Measurements from ENCODE around the gene KCND3. TPM values are rescaled to one million over a fixed set of nuclear protein-coding genes. Genes with fewer than 3 reads are reported as not detected.

Gene KCND3
- polyA plus RNA-seq, 1 donor from 2014 or later = 7.8 TPM

GRCh38 chr1:111855260-111855659 is 134.2 kb downstream of the KCND3 start:
- Histone ChIP-seq H3F3A (ENCODE audit: insufficient read depth, low read length, poor library complexity, severe bottlenecking) (no peaks in the 10 kb centered on the region), H3K4me3 (ENCODE audit: low read length) (no peak overlapping the region), H3K9me3 (ENCODE audit: low read length) (no peaks in the 10 kb centered on the region), H3K27ac (ENCODE audit: low read length) (no peak overlapping the region), H3K36me3 (ENCODE audit: insufficient read depth, low read length) (no peaks in the 10 kb centered on the region), H4K20me1 (ENCODE audit: insufficient read depth) (no peaks in the 10 kb centered on the region), H3K79me2 (replicated peaks; ENCODE audit: insufficient read depth, low read length) (no peaks in the 10 kb centered on the region), H3K27me3 (ENCODE audit: insufficient read depth, low read depth, low read length) (no peaks in the 10 kb centered on the region), H3K9ac (ENCODE audit: low read length) (no peak overlapping the region), H3K9me2 (ENCODE audit: insufficient read depth, low read length) (no peaks in the 10 kb centered on the region), H3K4me2 (ENCODE audit: low read length) (no peak overlapping the region), H2AFZ (ENCODE audit: low read depth, low read length) (no peak overlapping the region)
- no peak for TF ChIP-seq REST (IDR thresholded peaks at IDR 0.05; ENCODE audit: borderline replicate concordance)
- no peak for TF ChIP-seq RAD21 (conservative IDR thresholded peaks at IDR 0.05)
- no peak for TF ChIP-seq SMC3 (conservative IDR thresholded peaks at IDR 0.05; ENCODE audit: poor library complexity)
- TF ChIP-seq POLR2AphosphoS5 (IDR thresholded peaks at IDR 0.05) = no peak
- no peak for TF ChIP-seq EZH2 (IDR thresholded peaks at IDR 0.05; ENCODE audit: borderline replicate concordance, insufficient read depth, low read length, poor library complexity, severe bottlenecking)
- no peak for TF ChIP-seq EP300 (conservative IDR thresholded peaks at IDR 0.05; ENCODE audit: poor library complexity, severe bottlenecking)
- no peak for TF ChIP-seq CTCF (IDR thresholded peaks at IDR 0.05; ENCODE audit: poor library complexity, severe bottlenecking)
- TF ChIP-seq MXI1 (conservative IDR thresholded peaks at IDR 0.05; ENCODE audit: poor library complexity, severe bottlenecking) = no peak
- no peak for TF ChIP-seq TAF1 (IDR thresholded peaks at IDR 0.05; ENCODE audit: low read depth)

GRCh38 chr1:111852261-111852721 is 137.2 kb downstream of the KCND3 start:
- no peaks in the 10 kb centered on the region for H3K9me3 ChIP-seq (ENCODE audit: low read length)
- TF ChIP-seq CTCF (IDR thresholded peaks at IDR 0.05; ENCODE audit: poor library complexity, severe bottlenecking) = no peak
- TF ChIP-seq EP300 (conservative IDR thresholded peaks at IDR 0.05; ENCODE audit: poor library complexity, severe bottlenecking) = no peak
- no peak for TF ChIP-seq POLR2AphosphoS5 (IDR thresholded peaks at IDR 0.05)
- TF ChIP-seq SMC3 (conservative IDR thresholded peaks at IDR 0.05; ENCODE audit: poor library complexity) = no peak
- no peak for TF ChIP-seq EZH2 (IDR thresholded peaks at IDR 0.05; ENCODE audit: borderline replicate concordance, insufficient read depth, low read length, poor library complexity, severe bottlenecking)
- no peak overlapping the region for H2AFZ ChIP-seq (ENCODE audit: low read depth, low read length)
- H3K4me3 ChIP-seq (ENCODE audit: low read length) = no peak overlapping the region
- H3K27me3 ChIP-seq (ENCODE audit: insufficient read depth, low read depth, low read length) = no peaks in the 10 kb centered on the region
- no peaks in the 10 kb centered on the region for H3F3A ChIP-seq (ENCODE audit: insufficient read depth, low read length, poor library complexity, severe bottlenecking)
- H3K36me3 ChIP-seq (ENCODE audit: insufficient read depth, low read length) = no peaks in the 10 kb centered on the region
- no peak overlapping the region for H3K9ac ChIP-seq (ENCODE audit: low read length)
- no peak overlapping the region for H3K4me2 ChIP-seq (ENCODE audit: low read length)
- no peaks in the 10 kb centered on the region for H4K20me1 ChIP-seq (ENCODE audit: insufficient read depth)
- H3K79me2 ChIP-seq (replicated peaks; ENCODE audit: insufficient read depth, low read length) = no peaks in the 10 kb centered on the region
- H3K9me2 ChIP-seq (ENCODE audit: insufficient read depth, low read length) = no peaks in the 10 kb centered on the region
- H3K27ac ChIP-seq (ENCODE audit: low read length) = no peak overlapping the region
